Left ventricle myocardium inferior (tissue), 1 donor: ENCODE data around the gene NUP133. TPM values are rescaled to one million over a fixed set of nuclear protein-coding genes. Genes with fewer than 3 reads are reported as not detected.
"Not testable (repeated sequence)": the region's sequence is repeated elsewhere in the genome, so short reads cannot be mapped to it uniquely, and the experiment has no call there.

Experiments
- DNase-seq: peaks from one replicate; pipeline ENCODE4 v3.0.0-alpha.2; 2020
- H3K27ac ChIP-seq: fragments of 200-600 bp; replicated peaks from 2 replicates; pipeline ENCODE4 v1.8.0; 2021
- H3K27me3 ChIP-seq: fragments of 200-600 bp; 2 replicates; pipeline ENCODE4 v1.8.0; 2021; ENCODE audit warnings: low read depth
- H3K36me3 ChIP-seq: fragments of 200-600 bp; 2 replicates; pipeline ENCODE4 v1.8.0; 2021
- H3K4me1 ChIP-seq: fragments of 200-600 bp; 2 replicates; pipeline ENCODE4 v1.8.0; 2021
- H3K4me3 ChIP-seq: fragments of 200-600 bp; 2 replicates; pipeline ENCODE4 v1.8.0; 2021; ENCODE audit warnings: mild to moderate bottlenecking, moderate library complexity
- H3K9me3 ChIP-seq: fragments of 200-600 bp; replicated peaks from 2 replicates; pipeline ENCODE4 v1.8.0; 2021
- CTCF ChIP-seq: fragments of 200-600 bp; IDR thresholded peaks from 2 replicates; pipeline ENCODE4 v1.8.0; 2021; ENCODE audit warnings: antibody characterized with exemption, mild to moderate bottlenecking, borderline replicate concordance
- intact Hi-C: fragments of 100-400 bp; cut with micrococcal nuclease; formaldehyde crosslinking; loops from one replicate; pipeline ENCODE4 v1.11.0; 2022
- total RNA-seq: library from RNA; stranded (reverse); fragmentation: NEBNext Ultra II Directional; extraction: Animal tissue kit (Norgen Biotek cat#: 25700); gene quantifications from one replicate; pipeline ENCODE4 v1.2.1, GENCODE V29; 2021
- donor health status: DM: no; HTN: yes; CAD: no; lungs with severe emphysema.

The NUP133 gene
- total RNA-seq, 1 donor from 2014 or later: 31.3 TPM

GRCh38 chr1:229480495-229480894, 27.6 kb downstream of the NUP133 start:
- Histone ChIP-seq H3K36me3 (peaks cover 75% of the 10 kb centered on the region), H3K27me3 (no peaks in the 10 kb centered on the region), H3K9me3 (no peaks in the 10 kb centered on the region), H3K4me3 (no peak overlapping the region), H3K27ac (no peak overlapping the region), H3K4me1 (peaks cover 5% of the 10 kb centered on the region)
- intact Hi-C loops: loop anchor here (5.0 kb wide), 1 partner anchor 223 kb away; no protein-coding TSS in a partner anchor
- TF ChIP-seq CTCF: no peak
- DNase-seq: no peak

GRCh38 chr1:229479660-229480399, 28.3 kb downstream of the NUP133 start:
- no peak overlapping the region for H3K27ac ChIP-seq

GRCh38 chr1:229478852-229479251, 29.3 kb downstream of the NUP133 start:
- H3K36me3 ChIP-seq: peaks cover 76% of the 10 kb centered on the region
- no peaks in the 10 kb centered on the region for H3K9me3 ChIP-seq
- H3K27ac ChIP-seq: no peak overlapping the region
- TF ChIP-seq CTCF: no peak
- peaks cover 5% of the 10 kb centered on the region for H3K4me1 ChIP-seq
- H3K27me3 ChIP-seq: no peaks in the 10 kb centered on the region
- no peak for DNase-seq
- H3K4me3 ChIP-seq: no peak overlapping the region
- intact Hi-C loops: no loop called here

More at GRCh38 chr1:229479660-229480399, 28.3 kb downstream of the NUP133 start:
- DNase-seq: no peak
- Histone ChIP-seq H3K4me3 (no peak overlapping the region), H3K36me3 (peaks cover 75% of the 10 kb centered on the region), H3K9me3 (no peaks in the 10 kb centered on the region), H3K4me1 (peaks cover 5% of the 10 kb centered on the region), H3K27me3 (no peaks in the 10 kb centered on the region)
- no peak for TF ChIP-seq CTCF
- intact Hi-C loops: loop anchor here (5.0 kb wide), 1 partner anchor 223 kb away; no protein-coding TSS in a partner anchor

- peaks cover 81% of the 10 kb centered on the region for H3K36me3 ChIP-seq
- H3K4me3 ChIP-seq, DNase-seq, H3K27me3 ChIP-seq, H3K9me3 ChIP-seq, intact Hi-C loops, H3K27ac ChIP-seq, H3K4me1 ChIP-seq: not testable (repeated sequence)
Measured at GRCh38 chr1:229475859-229476258, 32.3 kb downstream of the NUP133 start.

- DNase-seq: no peak
- Histone ChIP-seq H3K27me3 (no peaks in the 10 kb centered on the region), H3K27ac (no peak overlapping the region), H3K4me1 (no peaks in the 10 kb centered on the region), H3K36me3 (peaks cover 89% of the 10 kb centered on the region), H3K4me3 (no peak overlapping the region), H3K9me3 (no peaks in the 10 kb centered on the region)
- TF ChIP-seq CTCF: no peak
- intact Hi-C loops: no loop called here
Measured at GRCh38 chr1:229474509-229474908, 33.6 kb downstream of the NUP133 start.

- Histone ChIP-seq H3K36me3 (peaks cover 92% of the 10 kb centered on the region), H3K27me3 (no peaks in the 10 kb centered on the region), H3K9me3 (no peaks in the 10 kb centered on the region), H3K4me3 (no peak overlapping the region), H3K27ac (no peak overlapping the region), H3K4me1 (peaks cover 4% of the 10 kb centered on the region)
- no peak for DNase-seq
- intact Hi-C loops: no loop called here
- no peak for TF ChIP-seq CTCF
Measured at GRCh38 chr1:229471175-229471574, 37.0 kb downstream of the NUP133 start.
